Measurements from ENCODE around the gene ABL1. TPM values are rescaled to one million over a fixed set of nuclear protein-coding genes. Genes with fewer than 3 reads are reported as not detected.

Gene ABL1
- total RNA-seq, 1 experiment from 2014 or later: 83.6 TPM

DNA sequence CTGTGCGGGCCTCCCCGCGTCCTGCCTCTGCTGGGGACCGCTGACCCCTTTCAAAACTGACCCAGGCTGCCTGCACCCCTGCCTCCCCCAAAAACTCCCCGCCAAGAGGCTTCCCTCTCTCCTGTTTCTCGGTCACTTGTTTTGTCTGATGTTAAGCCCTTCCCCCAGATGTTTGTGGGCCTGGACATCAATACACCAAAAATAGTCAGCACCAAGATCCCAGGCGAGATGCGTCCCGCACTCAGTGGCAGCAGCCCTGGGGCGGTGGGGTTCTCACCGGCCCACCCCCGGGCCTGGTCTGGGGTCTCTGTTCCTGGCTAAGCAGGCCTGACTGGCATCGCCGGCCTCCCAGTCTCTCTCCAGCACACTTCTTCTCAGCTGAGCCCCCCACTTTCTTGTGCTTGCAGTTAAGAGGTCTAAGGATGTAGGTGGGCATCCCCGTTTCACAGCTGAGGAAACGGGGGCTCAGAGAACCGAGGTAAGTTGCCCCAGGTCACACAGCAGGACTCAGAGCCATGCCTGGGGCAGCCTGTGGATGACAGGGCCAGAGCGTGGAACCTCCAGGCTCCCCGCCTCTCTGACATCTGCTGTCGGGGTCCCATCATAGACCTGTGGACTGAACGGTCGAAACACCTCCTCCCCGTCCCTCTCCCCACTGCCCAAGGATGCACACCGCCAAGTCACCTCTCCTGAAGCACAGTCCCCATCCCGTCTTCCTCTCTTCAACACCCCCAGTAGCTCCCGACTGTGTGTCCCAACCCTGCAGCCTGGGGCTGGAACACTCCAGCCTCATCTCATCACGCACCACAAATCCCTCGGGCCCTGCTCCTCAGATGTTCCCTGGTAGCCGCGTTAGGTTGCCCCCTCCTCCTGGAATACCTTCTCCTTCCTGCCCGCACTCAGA, 87.2 kb downstream of the ABL1 start:
- no peaks in the 10 kb centered on the region for H3K36me3 Mint-ChIP-seq (ENCODE audit: insufficient read depth in 1 of 3, low read depth in 3 of 3)
- WGBS (ENCODE audit: extremely low coverage, insufficient read length, low lambda C conversion rate): no CpG with 5 or more reads among the region's 31 CpGs
- Histone ChIP-seq H3K18ac (ENCODE audit: insufficient read length, low read depth, low read length) (no peak overlapping the region), H2BK5ac (ENCODE audit: insufficient read length, low read length) (no peak overlapping the region), H4K91ac (ENCODE audit: insufficient read length, low read depth, low read length) (no peak overlapping the region), H4K20me1 (ENCODE audit: control insufficient read depth, insufficient read depth, insufficient read length) (no peaks in the 10 kb centered on the region), H3K27ac (ENCODE audit: insufficient read length, low read depth, low read length) (no peak overlapping the region), H3K23me2 (ENCODE audit: insufficient read length, low read depth, low read length, poor library complexity, severe bottlenecking) (no peaks in the 10 kb centered on the region), H4K5ac (ENCODE audit: insufficient read length, low read depth, low read length) (no peak overlapping the region), H2AK5ac (ENCODE audit: insufficient read length, low read length) (no peak overlapping the region), H3K14ac (ENCODE audit: insufficient read depth, low read length) (no peak overlapping the region), H3K23ac (ENCODE audit: insufficient read length, low read depth, low read length) (no peak overlapping the region), H2BK120ac (ENCODE audit: low read depth, low read length, poor library complexity, severe bottlenecking) (no peak overlapping the region), H3K9me3 (ENCODE audit: control insufficient read depth, low read depth, low read length) (no peaks in the 10 kb centered on the region), H2AFZ (ENCODE audit: low read length) (no peak overlapping the region), H2BK20ac (ENCODE audit: low read depth, low read length, poor library complexity, severe bottlenecking) (no peak overlapping the region), H3K79me2 (ENCODE audit: insufficient read depth, low read length) (no peaks in the 10 kb centered on the region), H4K8ac (replicated peaks; ENCODE audit: insufficient read length, low read depth, low read length) (no peak overlapping the region), H3K79me1 (ENCODE audit: insufficient read depth, low read depth, low read length, poor library complexity, severe bottlenecking) (no peaks in the 10 kb centered on the region), H3K56ac (ENCODE audit: insufficient read length, low read depth, low read length) (no peak overlapping the region), H3K4me1 (ENCODE audit: insufficient read depth, low read length) (no peaks in the 10 kb centered on the region), H3T11ph (ENCODE audit: low read length) (no peak overlapping the region), H2BK12ac (ENCODE audit: insufficient read length, low read depth, low read length) (no peak overlapping the region), H2BK15ac (ENCODE audit: low read depth, low read length) (no peak overlapping the region), H3K4ac (ENCODE audit: low read depth, low read length) (no peak overlapping the region), H3K4me2 (ENCODE audit: insufficient read depth, insufficient read length, low read length) (no peak overlapping the region), H3K27me3 (ENCODE audit: insufficient read depth, low read length) (no peaks in the 10 kb centered on the region), H3K9ac (ENCODE audit: extremely low read depth, insufficient read length, low read length) (no peak overlapping the region)
- peaks cover 8 to 37% of the 10 kb centered on the region in 2 experiments for H3K4me1 Mint-ChIP-seq
- TF ChIP-seq, protein P1, sequence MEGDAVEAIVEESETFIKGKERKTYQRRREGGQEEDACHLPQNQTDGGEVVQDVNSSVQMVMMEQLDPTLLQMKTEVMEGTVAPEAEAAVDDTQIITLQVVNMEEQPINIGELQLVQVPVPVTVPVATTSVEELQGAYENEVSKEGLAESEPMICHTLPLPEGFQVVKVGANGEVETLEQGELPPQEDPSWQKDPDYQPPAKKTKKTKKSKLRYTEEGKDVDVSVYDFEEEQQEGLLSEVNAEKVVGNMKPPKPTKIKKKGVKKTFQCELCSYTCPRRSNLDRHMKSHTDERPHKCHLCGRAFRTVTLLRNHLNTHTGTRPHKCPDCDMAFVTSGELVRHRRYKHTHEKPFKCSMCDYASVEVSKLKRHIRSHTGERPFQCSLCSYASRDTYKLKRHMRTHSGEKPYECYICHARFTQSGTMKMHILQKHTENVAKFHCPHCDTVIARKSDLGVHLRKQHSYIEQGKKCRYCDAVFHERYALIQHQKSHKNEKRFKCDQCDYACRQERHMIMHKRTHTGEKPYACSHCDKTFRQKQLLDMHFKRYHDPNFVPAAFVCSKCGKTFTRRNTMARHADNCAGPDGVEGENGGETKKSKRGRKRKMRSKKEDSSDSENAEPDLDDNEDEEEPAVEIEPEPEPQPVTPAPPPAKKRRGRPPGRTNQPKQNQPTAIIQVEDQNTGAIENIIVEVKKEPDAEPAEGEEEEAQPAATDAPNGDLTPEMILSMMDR (conservative IDR thresholded peaks at IDR 0.05): no peak
- H3K9me3 Mint-ChIP-seq: no peaks in the 10 kb centered on the region
- no peak overlapping the region for H3K4me3 Mint-ChIP-seq
- DNase-seq: no peak
- H3K27me3 Mint-ChIP-seq (ENCODE audit: low read depth): no peaks in the 10 kb centered on the region; the same call in 1 of the 2 replicates
- H3K27ac Mint-ChIP-seq: peak overlapping the region in 2 of 3 experiments; percentile 28 to 77; a peak in 4 of 7 replicates
